GM12878 (cell line): Measurements from ENCODE around the gene MKX. TPM values are rescaled to one million over a fixed set of nuclear protein-coding genes. Genes with fewer than 3 reads are reported as not detected.

Experiments used
- ATAC-seq: fragments of 200-7000 bp; cut with Tn5 transposase; 3 replicates; pipeline ENCODE4 v1.9.1; 2020; ENCODE audit warnings: mild to moderate bottlenecking, moderate library complexity
- BruUV-seq: library from RNA; stranded (reverse); fragments of 400-500 nt; replicated peaks from 2 replicates; lab custom pipeline; 2021; lab: Mats Ljungman, UMichigan
- CTCF ChIA-PET: fragments of 300-600 bp; sonication (Branson Sonifier 250); formaldehyde crosslinking; extraction: SDS; loops from one replicate; lab custom pipeline; 2021; ENCODE audit warnings: inconsistent platforms; lab: Yijun Ruan, JAX
- POLR2A ChIA-PET: fragments of 350-600 bp; formaldehyde crosslinking; extraction: SDS; loops from one replicate; lab custom pipeline; 2021; ENCODE audit warnings: inconsistent platforms; lab: Charles Lee
- RAD21 ChIA-PET: fragments of 300-600 bp; sonication (Branson Sonifier 250); formaldehyde crosslinking; loops from one replicate; lab custom pipeline; 2023; ENCODE audit warnings: antibody characterized with exemption; ENCODE audit not compliant: unreplicated experiment; lab: Charles Lee
- SMC1A ChIA-PET: fragments of 300-600 bp; sonication (Branson Sonifier 250); formaldehyde crosslinking; loops from one replicate; lab custom pipeline; 2023; ENCODE audit not compliant: unreplicated experiment, uncharacterized antibody; lab: Charles Lee
- DNase-seq: peaks from one replicate; pipeline ENCODE4 v3.0.0-alpha.2; 2011; ENCODE audit warnings: low read depth, low spot score
- FAIRE-seq: peaks from 3 replicates; lab custom pipeline; 2011; peaks lifted over from hg19 to GRCh38; lab: Jason Lieb, UNC
- H2AFZ ChIP-seq: 2 replicates; pipeline ENCODE4 v1.6.0; 2011; ENCODE audit warnings: low read depth, low read length, control low read depth; ENCODE audit not compliant: control insufficient read depth
- H3K27ac ChIP-seq: 2 replicates; pipeline ENCODE4 v1.5.1; 2011; ENCODE audit warnings: control low read depth; ENCODE audit not compliant: control insufficient read depth, insufficient read depth
- H3K27me3 ChIP-seq, 2 experiments: replicated peaks in 1 of 2; 2 replicates each; pipeline versions ENCODE4 v1.6.0 to v1.6.1; 2011; ENCODE audit warnings: low read length in 1 of 2; ENCODE audit not compliant: control insufficient read depth in 2 of 2, insufficient read depth in 2 of 2
- H3K36me3 ChIP-seq, 2 experiments: 2 replicates each; pipeline ENCODE4 v1.5.1; 2011; ENCODE audit warnings: low read length in 1 of 2; ENCODE audit not compliant: control insufficient read depth in 2 of 2, insufficient read depth in 2 of 2
- H3K4me1 ChIP-seq: 2 replicates; pipeline ENCODE4 v1.6.1; 2011; ENCODE audit warnings: mild to moderate bottlenecking, low read length, moderate library complexity, mixed read lengths; ENCODE audit not compliant: control insufficient read depth, insufficient read depth
- H3K4me2 ChIP-seq: 2 replicates; pipeline ENCODE4 v1.6.0; 2011; ENCODE audit warnings: control low read depth; ENCODE audit not compliant: control insufficient read depth, insufficient read depth
- H3K4me3 ChIP-seq: fragments of 200-600 bp; sonication (generic); 2 replicates; pipeline ENCODE4 v1.5.1; 2016
- H3K79me2 ChIP-seq: 2 replicates; pipeline ENCODE4 v1.6.0; 2011; ENCODE audit warnings: low read length; ENCODE audit not compliant: control insufficient read depth, insufficient read depth
- H3K9ac ChIP-seq: 2 replicates; pipeline ENCODE4 v1.8.0; 2011; ENCODE audit warnings: low read length, control low read depth, mixed read lengths; ENCODE audit not compliant: control insufficient read depth, insufficient read depth
- H3K9me3 ChIP-seq: replicated peaks from 3 replicates; pipeline ENCODE4 v1.5.1; 2011; ENCODE audit warnings: mild to moderate bottlenecking, low read length; ENCODE audit not compliant: control insufficient read depth, insufficient read depth
- H4K20me1 ChIP-seq: 2 replicates; pipeline ENCODE4 v1.6.0; 2011; ENCODE audit not compliant: control insufficient read depth, insufficient read depth
- ATF7 ChIP-seq: fragments of 450-650 bp; IDR thresholded peaks from 2 replicates; pipeline ENCODE4 v1.6.1; 2016; ENCODE audit warnings: low read depth, mild to moderate bottlenecking
- BACH1 ChIP-seq: fragments of 450-650 bp; IDR thresholded peaks from 2 replicates; pipeline ENCODE4 v1.6.1; 2017; ENCODE audit warnings: mild to moderate bottlenecking, borderline replicate concordance
- SUZ12 ChIP-seq: fragments of 200-600 bp; sonication (generic); IDR thresholded peaks from one replicate; pipeline ENCODE4 v1.6.1; 2018; ENCODE audit warnings: antibody characterized with exemption, mild to moderate bottlenecking; ENCODE audit not compliant: unreplicated experiment
- TCF3 ChIP-seq: IDR thresholded peaks from 2 replicates; pipeline ENCODE4 v1.6.1; 2012; ENCODE audit warnings: low read depth, mild to moderate bottlenecking, low read length, borderline replicate concordance; ENCODE audit not compliant: insufficient read depth
- TCF7 ChIP-seq: IDR thresholded peaks from 2 replicates; pipeline ENCODE4 v1.6.1; 2014; ENCODE audit warnings: antibody characterized with exemption, borderline replicate concordance
- WGBS: methylation state at CpG from one replicate; pipeline ENCODE4 v1.1.6; 2016; ENCODE audit warnings: low lambda C conversion rate; ENCODE audit not compliant: insufficient replicate concordance, insufficient coverage; ENCODE audit errors: missing lambda C conversion rate; 5-methylcytosine and 5-hydroxymethylcytosine counted together
- in situ Hi-C: fragments of 300-500 bp; cut with MboI; formaldehyde crosslinking; loops from 9 replicates; pipeline ENCODE4 v1.14.3; 2018; ENCODE audit warnings: mixed read lengths
- intact Hi-C: fragments of 100-400 bp; cut with micrococcal nuclease; formaldehyde crosslinking; loops from one replicate; pipeline ENCODE4 v1.14.2; 2022; ENCODE audit not compliant: unreplicated experiment
- polyA plus RNA-seq, 11 experiments: library from polyadenylated mRNA; depleted of rRNA in 4 of 11; unstranded in 6 of 11; stranded (reverse) in 5 of 11; fragments of >200 nt; fragmentation: Nextera tagmentation in 4 of 11; fragmentation: Illumina TruSeq in 1 of 11; extraction: Ambion mirVana in 4 of 11; extraction: Trizol in 1 of 11; gene quantifications; 1 replicate in 1 of 11; 2 replicates in 10 of 11; pipeline versions ENCODE4 v1.2.1 to v1.2.3, GENCODE V29; 2011 to 2016; ENCODE audit warnings: inconsistent platforms in 2 of 11, missing spikeins in 2 of 11, low read depth in 1 of 11
- total RNA-seq, 4 experiments: library from RNA; depleted of rRNA in 3 of 4; stranded (reverse); fragments of >200 nt in 3 of 4; fragmentation: Illumina TruSeq in 1 of 4; extraction: Trizol in 1 of 4; gene quantifications; 2 replicates each; pipeline versions ENCODE4 v1.2.1 to v1.2.3, GENCODE V29; 2013 to 2021
- TF ChIP-seq, protein P1 (sequence below), 3 experiments: IDR thresholded peaks in 2 of 3; conservative IDR thresholded peaks in 1 of 3; 2 replicates each; pipeline ENCODE4 v1.5.1; 2011; ENCODE audit warnings: low read depth in 3 of 3, low read length in 3 of 3, mild to moderate bottlenecking in 3 of 3, control low read depth in 2 of 3, moderate library complexity in 2 of 3, inconsistent platforms in 1 of 3, mixed read lengths in 1 of 3; ENCODE audit not compliant: control insufficient read depth in 2 of 3, insufficient read depth in 1 of 3; ENCODE audit errors: extremely low read depth in 1 of 3
- TF ChIP-seq, protein P2 (sequence below): fragments of 450-650 bp; IDR thresholded peaks from 2 replicates; pipeline ENCODE4 v1.6.1; 2017; ENCODE audit warnings: mild to moderate bottlenecking, moderate library complexity

Gene MKX
- total and polyA plus RNA-seq, 10 of the 15 experiments (the other 5 are each of a cell fraction or from before 2014, with no cell fraction given): not detected

DNA sequence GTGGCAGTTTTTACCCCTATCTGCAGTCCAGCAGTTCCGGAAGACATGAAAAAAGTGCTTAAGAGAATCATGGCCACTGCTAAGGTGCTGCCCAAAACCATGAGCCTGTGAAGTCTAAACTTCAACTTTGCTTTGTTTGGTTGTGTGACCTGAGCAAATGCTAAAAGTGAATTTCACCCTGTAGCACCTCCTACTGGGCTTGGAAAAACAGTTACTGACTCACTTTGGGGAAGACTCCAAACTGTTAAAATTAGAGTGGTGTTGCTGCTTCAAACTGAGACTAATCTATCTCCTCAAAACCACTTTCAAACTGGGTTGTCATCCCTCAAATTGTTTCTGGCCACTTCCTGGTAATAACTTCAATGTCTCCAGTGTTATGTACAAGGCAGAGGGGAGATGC lies 21.3 kb downstream of the MKX start:
- H4K20me1 ChIP-seq: no peaks in the 10 kb centered on the region
- intact Hi-C loops (no loop called here), in situ Hi-C loops (no loop called here)
- no peaks in the 10 kb centered on the region for H3K36me3 ChIP-seq
- H3K4me1 ChIP-seq: no peaks in the 10 kb centered on the region
- DNase-seq: no peak
- no peak overlapping the region for H3K27ac ChIP-seq
- no TSS peak for BruUV-seq
- 83% methylated on average over 1 of the region's 1 CpG for WGBS
- SMC1A ChIA-PET: no interaction called here
- no peaks in the 10 kb centered on the region for H3K79me2 ChIP-seq
- H3K9me3 ChIP-seq: no peaks in the 10 kb centered on the region
- POLR2A ChIA-PET: no interaction called here
- TF ChIP-seq, protein P1, sequence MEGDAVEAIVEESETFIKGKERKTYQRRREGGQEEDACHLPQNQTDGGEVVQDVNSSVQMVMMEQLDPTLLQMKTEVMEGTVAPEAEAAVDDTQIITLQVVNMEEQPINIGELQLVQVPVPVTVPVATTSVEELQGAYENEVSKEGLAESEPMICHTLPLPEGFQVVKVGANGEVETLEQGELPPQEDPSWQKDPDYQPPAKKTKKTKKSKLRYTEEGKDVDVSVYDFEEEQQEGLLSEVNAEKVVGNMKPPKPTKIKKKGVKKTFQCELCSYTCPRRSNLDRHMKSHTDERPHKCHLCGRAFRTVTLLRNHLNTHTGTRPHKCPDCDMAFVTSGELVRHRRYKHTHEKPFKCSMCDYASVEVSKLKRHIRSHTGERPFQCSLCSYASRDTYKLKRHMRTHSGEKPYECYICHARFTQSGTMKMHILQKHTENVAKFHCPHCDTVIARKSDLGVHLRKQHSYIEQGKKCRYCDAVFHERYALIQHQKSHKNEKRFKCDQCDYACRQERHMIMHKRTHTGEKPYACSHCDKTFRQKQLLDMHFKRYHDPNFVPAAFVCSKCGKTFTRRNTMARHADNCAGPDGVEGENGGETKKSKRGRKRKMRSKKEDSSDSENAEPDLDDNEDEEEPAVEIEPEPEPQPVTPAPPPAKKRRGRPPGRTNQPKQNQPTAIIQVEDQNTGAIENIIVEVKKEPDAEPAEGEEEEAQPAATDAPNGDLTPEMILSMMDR (IDR thresholded peaks at IDR 0.05 in 2 of 3, conservative IDR thresholded peaks at IDR 0.05 in 1 of 3; ENCODE audit: control insufficient read depth in 2 of 3, extremely low read depth in 1 of 3, insufficient read depth in 1 of 3, low read depth in 3 of 3, low read length in 3 of 3): 0 out of 6 replicates have a peak, but pooled peaks of 1 of the 3 experiments have one; percentile 2
- TF ChIP-seq TCF3: no peak
- no peak for FAIRE-seq
- CTCF ChIA-PET: no interaction called here
- no peak for ATAC-seq
- H3K4me3 ChIP-seq: no peak overlapping the region
- H3K27me3 ChIP-seq: peaks cover 0 to 2% of the 10 kb centered on the region in 2 experiments; a peak in 1 of 4 replicates
- no peak overlapping the region for H3K9ac ChIP-seq
- RAD21 ChIA-PET: no interaction called here
- H2AFZ ChIP-seq: no peak overlapping the region
- H3K4me2 ChIP-seq: no peak overlapping the region

DNA sequence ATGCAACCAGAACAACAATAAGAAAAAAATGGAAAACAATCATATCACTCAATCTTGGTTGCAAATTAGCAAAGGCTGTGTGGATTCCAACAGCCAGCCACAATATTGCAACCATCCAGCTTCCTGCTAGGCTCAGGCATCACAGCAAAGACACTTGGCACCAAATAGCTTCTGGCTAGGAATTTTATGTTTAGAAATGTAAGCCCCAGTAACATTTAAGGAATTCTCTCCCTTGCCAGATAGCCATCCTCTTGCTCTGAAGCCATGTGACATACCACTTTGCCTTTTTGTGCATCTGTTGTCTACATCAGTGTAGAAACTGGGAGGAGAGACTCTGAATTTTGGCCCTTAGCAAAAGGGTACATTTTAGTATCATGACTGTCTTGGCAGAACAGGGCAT lies 22.2 kb downstream of the MKX start:
- ChIA-PET SMC1A (no interaction called here), POLR2A (interaction anchor here (0.6 kb wide), 1 partner anchor 795 kb away, joined by 4 read pairs; no protein-coding TSS in a partner anchor), RAD21 (no interaction called here), CTCF (no interaction called here)
- H3K9ac ChIP-seq: no peak overlapping the region
- no peaks in the 10 kb centered on the region for H3K36me3 ChIP-seq
- no peak for FAIRE-seq
- no peak overlapping the region for H3K27ac ChIP-seq
- intact Hi-C loops (no loop called here), in situ Hi-C loops (no loop called here)
- H3K4me2 ChIP-seq: no peak overlapping the region
- no peaks in the 10 kb centered on the region for H3K4me1 ChIP-seq
- H3K27me3 ChIP-seq: peaks cover 0 to 2% of the 10 kb centered on the region in 2 experiments; a peak in 1 of 4 replicates
- DNase-seq: no peak
- no peaks in the 10 kb centered on the region for H4K20me1 ChIP-seq
- ATAC-seq: no peak
- no peak overlapping the region for H3K4me3 ChIP-seq
- no peaks in the 10 kb centered on the region for H3K9me3 ChIP-seq
- no peak overlapping the region for H2AFZ ChIP-seq
- BruUV-seq: no TSS peak
- no peaks in the 10 kb centered on the region for H3K79me2 ChIP-seq
- TF ChIP-seq SUZ12 (no peak), ATF7 (no peak), BACH1 (no peak), TCF7 (no peak)
- TF ChIP-seq, protein P2, sequence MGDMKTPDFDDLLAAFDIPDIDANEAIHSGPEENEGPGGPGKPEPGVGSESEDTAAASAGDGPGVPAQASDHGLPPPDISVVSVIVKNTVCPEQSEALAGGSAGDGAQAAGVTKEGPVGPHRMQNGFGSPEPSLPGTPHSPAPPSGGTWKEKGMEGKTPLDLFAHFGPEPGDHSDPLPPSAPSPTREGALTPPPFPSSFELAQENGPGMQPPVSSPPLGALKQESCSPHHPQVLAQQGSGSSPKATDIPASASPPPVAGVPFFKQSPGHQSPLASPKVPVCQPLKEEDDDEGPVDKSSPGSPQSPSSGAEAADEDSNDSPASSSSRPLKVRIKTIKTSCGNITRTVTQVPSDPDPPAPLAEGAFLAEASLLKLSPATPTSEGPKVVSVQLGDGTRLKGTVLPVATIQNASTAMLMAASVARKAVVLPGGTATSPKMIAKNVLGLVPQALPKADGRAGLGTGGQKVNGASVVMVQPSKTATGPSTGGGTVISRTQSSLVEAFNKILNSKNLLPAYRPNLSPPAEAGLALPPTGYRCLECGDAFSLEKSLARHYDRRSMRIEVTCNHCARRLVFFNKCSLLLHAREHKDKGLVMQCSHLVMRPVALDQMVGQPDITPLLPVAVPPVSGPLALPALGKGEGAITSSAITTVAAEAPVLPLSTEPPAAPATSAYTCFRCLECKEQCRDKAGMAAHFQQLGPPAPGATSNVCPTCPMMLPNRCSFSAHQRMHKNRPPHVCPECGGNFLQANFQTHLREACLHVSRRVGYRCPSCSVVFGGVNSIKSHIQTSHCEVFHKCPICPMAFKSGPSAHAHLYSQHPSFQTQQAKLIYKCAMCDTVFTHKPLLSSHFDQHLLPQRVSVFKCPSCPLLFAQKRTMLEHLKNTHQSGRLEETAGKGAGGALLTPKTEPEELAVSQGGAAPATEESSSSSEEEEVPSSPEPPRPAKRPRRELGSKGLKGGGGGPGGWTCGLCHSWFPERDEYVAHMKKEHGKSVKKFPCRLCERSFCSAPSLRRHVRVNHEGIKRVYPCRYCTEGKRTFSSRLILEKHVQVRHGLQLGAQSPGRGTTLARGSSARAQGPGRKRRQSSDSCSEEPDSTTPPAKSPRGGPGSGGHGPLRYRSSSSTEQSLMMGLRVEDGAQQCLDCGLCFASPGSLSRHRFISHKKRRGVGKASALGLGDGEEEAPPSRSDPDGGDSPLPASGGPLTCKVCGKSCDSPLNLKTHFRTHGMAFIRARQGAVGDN: no peak
